Fibroblast of mammary gland (primary cell): Measurements from ENCODE around the gene STARD3.

Experiments used
- DNase-seq: peaks from one replicate; pipeline ENCODE4 v3.0.0-alpha.2; 2010; ENCODE audit warnings: low read depth
- H3K4me3 ChIP-seq: 2 replicates; pipeline ENCODE4 v1.5.1; 2011; ENCODE audit warnings: low read depth, mild to moderate bottlenecking, low read length, moderate library complexity; ENCODE audit not compliant: control insufficient read depth
- CTCF ChIP-seq: conservative IDR thresholded peaks from 2 replicates; pipeline ENCODE4 v1.5.1; 2011; ENCODE audit warnings: low read depth, low read length, inconsistent platforms; ENCODE audit not compliant: control insufficient read depth, insufficient read depth

The STARD3 gene

GRCh38 chr17:39653316-39653661 lies 16.3 kb downstream of the STARD3 start:
- no peak for DNase-seq
- TF ChIP-seq CTCF = no peak
- no peak overlapping the region for H3K4me3 ChIP-seq

GRCh38 chr17:39653662-39654331 lies 16.9 kb downstream of the STARD3 start:
- no peak overlapping the region for H3K4me3 ChIP-seq
- peak; percentile 89 for TF ChIP-seq CTCF
- peak; percentile 42 for DNase-seq

GRCh38 chr17:39655105-39655504 lies 18.2 kb downstream of the STARD3 start:
- no peak overlapping the region for H3K4me3 ChIP-seq
- TF ChIP-seq CTCF = no peak
- DNase-seq = no peak

- no peak overlapping the region for H3K4me3 ChIP-seq
- DNase-seq = no peak
- TF ChIP-seq CTCF = no peak
These were observed 21.4 kb downstream of the STARD3 start for GRCh38 chr17:39658346-39658745.

GRCh38 chr17:39658760-39659159 lies 21.8 kb downstream of the STARD3 start:
- TF ChIP-seq CTCF = no peak
- no peak overlapping the region for H3K4me3 ChIP-seq
- DNase-seq = no peak

- no peak for TF ChIP-seq CTCF
- no peak for DNase-seq
- H3K4me3 ChIP-seq = no peak overlapping the region
These were observed 22.5 kb downstream of the STARD3 start for GRCh38 chr17:39659279-39660010.
